Rectal smooth muscle tissue (tissue), 1 donor: ENCODE measurements around the gene FAM221A.
A peak's percentile ranks its signal among the peaks of the same experiment; 100 is the strongest.
"Not testable (repeated sequence)": the region's sequence is repeated elsewhere in the genome, so short reads cannot be mapped to it uniquely, and the experiment has no call there.

Experiments used
- H3K27ac ChIP-seq: one replicate; pipeline ENCODE4 v1.7.0; 2013; ENCODE audit warnings: low read depth, low read length, inconsistent platforms
- H3K27me3 ChIP-seq: one replicate; pipeline ENCODE4 v1.7.0; 2013; ENCODE audit warnings: low read length; ENCODE audit not compliant: control insufficient read depth, insufficient read depth
- H3K36me3 ChIP-seq: one replicate; pipeline ENCODE4 v1.7.0; 2013; ENCODE audit warnings: low read length; ENCODE audit not compliant: control insufficient read depth, insufficient read depth
- H3K4me1 ChIP-seq: one replicate; pipeline ENCODE4 v1.7.0; 2013; ENCODE audit warnings: low read length; ENCODE audit not compliant: control insufficient read depth, insufficient read depth
- H3K4me3 ChIP-seq: one replicate; pipeline ENCODE4 v1.7.0; 2013; ENCODE audit warnings: low read length
- H3K9ac ChIP-seq: one replicate; pipeline ENCODE4 v1.7.0; 2013; ENCODE audit warnings: low read length

Gene FAM221A

DNA sequence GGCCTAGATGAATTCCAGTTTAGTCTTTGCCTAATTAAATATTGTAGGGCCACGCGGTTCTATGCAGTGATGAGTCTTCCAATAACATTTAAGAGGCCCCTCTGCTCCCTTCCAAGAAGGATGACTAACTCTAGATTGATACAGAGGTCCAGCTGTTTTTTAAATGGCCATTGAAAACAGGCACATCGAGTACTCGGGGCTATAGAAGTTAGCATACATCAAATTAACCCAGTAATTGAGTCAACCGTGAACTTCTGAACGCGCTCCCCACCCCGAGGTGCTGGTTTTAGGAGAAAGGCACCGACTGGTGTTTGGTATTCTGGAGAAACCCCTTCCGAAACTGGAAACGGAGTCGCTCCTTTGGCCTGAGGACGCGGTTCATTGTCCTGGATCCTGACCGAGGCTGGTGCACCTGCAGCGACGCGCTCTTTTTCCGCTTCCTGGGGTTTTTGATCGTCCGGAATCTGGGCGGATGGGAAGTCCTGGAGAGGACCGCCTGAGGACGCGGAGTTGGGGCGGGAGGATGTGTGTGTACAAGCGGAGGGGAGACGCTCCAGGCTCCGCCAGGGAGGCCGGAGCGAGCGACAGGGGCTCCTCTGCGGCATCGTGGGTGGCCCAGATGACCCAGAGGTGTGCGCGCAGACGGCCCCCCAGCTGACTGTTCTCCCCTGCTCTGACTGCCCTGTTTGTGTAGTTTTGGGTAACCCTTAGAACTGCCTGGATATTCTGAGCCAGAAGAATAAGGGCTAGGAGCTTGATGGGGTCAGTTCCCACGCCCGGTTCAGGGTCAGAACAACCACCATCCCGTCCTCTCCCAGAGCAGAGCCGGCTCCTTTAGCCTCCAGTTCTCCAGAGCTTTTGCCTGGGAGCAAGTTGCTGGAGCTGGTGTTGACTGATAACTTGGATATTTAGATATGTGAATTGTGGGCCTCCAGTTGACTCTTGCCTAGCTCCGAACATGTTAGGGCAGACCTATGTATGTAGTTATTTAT lies 711 bp downstream of the FAM221A start:
- H3K27ac ChIP-seq, result peak overlapping the region; percentile 66
- peaks cover 4% of the 10 kb centered on the region for H3K4me1 ChIP-seq
- H3K27me3 ChIP-seq, result no peaks in the 10 kb centered on the region
- H3K36me3 ChIP-seq, result no peaks in the 10 kb centered on the region
- H3K4me3 ChIP-seq, result peak overlapping the region; percentile 96
- peak overlapping the region; percentile 56 for H3K9ac ChIP-seq

DNA sequence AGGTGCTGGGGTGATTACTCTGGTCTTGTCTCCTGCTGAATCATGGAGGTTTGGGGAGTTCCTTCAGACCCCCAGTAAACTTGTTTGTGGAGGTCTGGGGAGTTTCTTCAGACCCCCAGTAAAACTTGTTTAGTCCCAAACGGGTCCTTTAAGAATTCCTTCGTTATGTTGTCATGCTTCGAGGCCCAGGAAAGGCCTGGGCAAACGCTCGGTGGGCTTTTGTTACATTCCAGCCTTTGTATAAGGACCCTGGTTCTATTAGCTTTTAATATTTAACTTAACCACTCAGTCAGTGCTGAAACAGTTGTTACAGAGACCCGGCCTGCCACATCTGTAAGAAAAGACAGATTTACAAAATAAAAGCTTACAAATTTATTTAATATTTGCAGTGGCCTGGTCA lies 4.0 kb downstream of the FAM221A start:
- H3K27ac ChIP-seq, H3K9ac ChIP-seq, H3K4me3 ChIP-seq, H3K4me1 ChIP-seq, H3K27me3 ChIP-seq, H3K36me3 ChIP-seq: not testable (repeated sequence)

DNA sequence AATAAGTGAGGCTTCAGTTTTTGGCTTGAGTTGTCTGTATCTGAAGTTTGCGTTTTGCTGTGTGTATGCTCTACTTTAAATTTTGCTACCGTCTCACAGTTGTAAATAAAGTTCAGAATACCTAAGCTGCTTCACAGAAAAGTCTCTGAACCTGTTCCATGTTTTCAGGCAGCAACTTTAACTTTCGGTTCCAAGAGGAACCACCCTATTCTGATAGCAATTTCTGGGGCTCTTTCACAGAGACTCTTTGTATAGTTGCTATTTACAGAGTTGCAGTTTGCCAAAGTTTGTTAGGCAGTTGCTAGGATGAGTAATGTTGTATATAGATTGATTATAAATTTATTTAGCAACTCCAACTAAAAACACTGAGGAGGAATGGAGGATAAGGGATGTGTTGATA lies 5.7 kb downstream of the FAM221A start:
- peaks cover 4% of the 10 kb centered on the region for H3K4me1 ChIP-seq
- H3K27ac ChIP-seq, result no peak overlapping the region
- no peaks in the 10 kb centered on the region for H3K36me3 ChIP-seq
- no peak overlapping the region for H3K4me3 ChIP-seq
- H3K9ac ChIP-seq, result no peak overlapping the region
- no peaks in the 10 kb centered on the region for H3K27me3 ChIP-seq

DNA sequence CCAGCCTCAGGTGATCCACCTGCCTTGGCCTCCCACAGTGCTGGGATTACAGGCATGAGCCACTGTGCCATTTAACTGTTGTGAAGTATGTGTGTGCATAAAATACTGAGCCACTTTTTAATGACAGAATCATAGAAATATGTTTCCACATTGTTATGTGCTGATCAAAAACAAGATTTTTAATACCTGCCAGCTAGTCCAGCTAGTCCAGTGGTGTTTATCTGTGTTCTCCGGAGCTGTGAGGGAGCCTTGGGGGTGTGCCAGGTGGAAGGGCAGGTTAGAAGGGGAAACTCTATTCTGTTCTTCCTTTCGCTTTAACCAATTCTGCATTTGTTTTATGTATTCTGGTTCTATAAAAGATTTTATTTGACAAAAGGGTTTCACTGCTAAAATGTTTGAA lies 7.0 kb downstream of the FAM221A start:
- Histone ChIP-seq H3K27ac (no peak overlapping the region), H3K4me3 (no peak overlapping the region), H3K36me3 (no peaks in the 10 kb centered on the region), H3K27me3 (no peaks in the 10 kb centered on the region), H3K4me1 (no peaks in the 10 kb centered on the region), H3K9ac (no peak overlapping the region)

DNA sequence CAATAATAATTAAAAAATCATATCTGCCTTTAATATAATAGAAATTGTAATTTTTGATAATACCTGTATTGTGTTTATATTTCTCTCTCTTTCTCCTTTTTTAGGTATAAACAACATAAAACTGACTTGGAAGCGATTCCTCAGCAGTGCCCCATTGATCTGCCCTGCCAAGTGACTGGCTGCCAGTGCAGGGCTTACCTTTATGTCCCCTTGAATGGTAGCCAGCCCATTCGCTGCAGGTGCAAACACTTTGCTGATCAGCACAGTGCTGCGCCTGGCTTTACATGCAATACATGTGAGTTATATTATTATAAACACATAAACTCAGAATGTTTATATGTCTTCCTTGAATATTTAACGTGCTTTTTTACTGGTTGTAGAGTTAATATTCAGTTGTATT lies 9.2 kb downstream of the FAM221A start:
- Histone ChIP-seq H3K4me1 (no peaks in the 10 kb centered on the region), H3K27ac (no peak overlapping the region), H3K4me3 (no peak overlapping the region), H3K36me3 (peaks cover 4% of the 10 kb centered on the region), H3K9ac (no peak overlapping the region), H3K27me3 (no peaks in the 10 kb centered on the region)

DNA sequence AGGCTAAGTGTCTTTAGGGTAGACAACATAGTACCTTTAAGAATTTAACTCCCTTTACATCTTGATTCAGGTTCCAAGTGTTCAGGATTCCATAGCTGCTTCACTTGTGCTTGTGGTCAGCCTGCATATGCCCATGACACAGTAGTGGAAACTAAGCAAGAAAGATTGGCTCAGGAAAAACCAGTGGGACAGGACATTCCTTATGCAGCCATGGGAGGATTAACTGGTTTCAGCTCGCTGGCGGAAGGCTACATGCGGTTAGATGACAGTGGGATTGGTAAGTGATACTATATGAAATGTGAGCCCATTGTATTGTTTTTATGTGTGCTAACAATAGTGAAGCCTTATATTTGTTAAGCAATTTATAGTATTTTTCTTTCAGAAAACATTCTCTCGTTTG lies 11.3 kb downstream of the FAM221A start:
- H3K9ac ChIP-seq, result no peak overlapping the region
- H3K4me3 ChIP-seq, result no peak overlapping the region
- H3K36me3 ChIP-seq, result peaks cover 8% of the 10 kb centered on the region
- H3K4me1 ChIP-seq, result no peaks in the 10 kb centered on the region
- H3K27me3 ChIP-seq, result no peaks in the 10 kb centered on the region
- no peak overlapping the region for H3K27ac ChIP-seq

DNA sequence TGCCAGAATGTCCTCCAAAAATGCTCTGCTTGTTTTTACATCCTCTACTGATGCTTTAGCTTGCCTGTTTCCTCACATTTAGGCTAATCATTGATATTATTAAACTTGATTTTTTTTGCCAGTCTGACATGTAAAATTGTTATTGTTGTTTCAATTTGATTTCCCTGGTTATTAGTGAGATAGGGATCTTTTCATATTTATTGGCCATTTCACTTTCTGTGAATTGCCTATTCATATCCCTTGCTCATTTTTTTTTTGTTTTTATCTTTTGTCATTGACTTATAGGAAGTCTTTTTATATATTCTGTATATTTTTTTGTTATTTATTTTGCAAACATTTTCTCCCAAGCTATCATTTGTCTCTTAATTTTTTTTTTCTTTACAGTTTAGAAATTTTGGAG lies 13.2 kb downstream of the FAM221A start:
- Histone ChIP-seq H3K4me1 (no peaks in the 10 kb centered on the region), H3K9ac (no peak overlapping the region), H3K36me3 (peaks cover 8% of the 10 kb centered on the region), H3K4me3 (no peak overlapping the region), H3K27me3 (no peaks in the 10 kb centered on the region), H3K27ac (no peak overlapping the region)

DNA sequence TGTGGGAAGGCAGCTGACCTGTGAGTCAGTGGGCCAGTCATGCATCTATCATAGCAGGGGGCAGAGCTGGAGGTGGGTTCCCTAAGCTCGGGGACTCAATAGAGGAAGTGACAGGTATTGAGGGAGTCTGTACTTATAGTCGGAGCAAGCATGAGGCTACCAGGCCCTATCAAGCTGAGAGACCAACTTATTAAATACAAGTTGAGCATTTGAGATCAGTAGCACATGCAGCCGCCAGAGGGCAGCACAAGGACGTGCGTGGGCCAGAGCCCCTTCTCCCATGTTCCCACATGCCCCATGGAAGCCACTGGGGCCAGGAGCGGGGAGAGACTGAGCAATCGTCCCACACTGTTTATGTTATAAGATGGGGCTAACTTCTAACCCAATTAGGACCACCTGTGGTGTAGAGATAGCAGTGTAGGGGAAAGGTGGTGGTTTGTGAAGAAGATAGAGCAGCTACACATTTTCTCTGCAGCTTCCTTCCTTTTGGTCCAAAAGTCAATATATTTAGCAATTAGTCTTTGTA lies 17.0 kb downstream of the FAM221A start:
- H3K27ac ChIP-seq, result no peak overlapping the region
- H3K36me3 ChIP-seq, result peaks cover 8% of the 10 kb centered on the region
- H3K27me3 ChIP-seq, result no peaks in the 10 kb centered on the region
- no peak overlapping the region for H3K9ac ChIP-seq
- H3K4me1 ChIP-seq, result no peaks in the 10 kb centered on the region
- no peak overlapping the region for H3K4me3 ChIP-seq

DNA sequence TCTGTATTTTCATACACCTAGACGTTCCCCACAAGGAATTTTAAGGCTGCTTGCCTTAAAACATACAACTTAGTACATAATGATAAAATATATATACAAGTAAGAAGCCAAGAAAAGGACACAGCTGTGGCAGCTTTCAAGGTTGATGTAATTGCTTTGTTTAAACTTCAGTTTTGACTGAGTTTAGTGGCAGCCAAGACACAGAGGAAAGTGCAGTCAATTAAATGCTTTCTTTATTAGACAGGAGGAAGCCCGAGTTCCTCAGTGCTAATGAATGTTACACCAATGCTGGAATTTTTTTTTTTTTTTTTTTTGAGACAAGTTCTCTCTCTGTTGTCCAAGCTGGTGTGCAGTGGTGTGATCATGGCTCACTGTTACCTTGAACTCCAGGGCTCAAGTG lies 18.8 kb downstream of the FAM221A start:
- H3K27ac ChIP-seq, result no peak overlapping the region
- H3K9ac ChIP-seq, result no peak overlapping the region
- no peaks in the 10 kb centered on the region for H3K27me3 ChIP-seq
- H3K36me3 ChIP-seq, result peaks cover 6% of the 10 kb centered on the region
- no peaks in the 10 kb centered on the region for H3K4me1 ChIP-seq
- no peak overlapping the region for H3K4me3 ChIP-seq

DNA sequence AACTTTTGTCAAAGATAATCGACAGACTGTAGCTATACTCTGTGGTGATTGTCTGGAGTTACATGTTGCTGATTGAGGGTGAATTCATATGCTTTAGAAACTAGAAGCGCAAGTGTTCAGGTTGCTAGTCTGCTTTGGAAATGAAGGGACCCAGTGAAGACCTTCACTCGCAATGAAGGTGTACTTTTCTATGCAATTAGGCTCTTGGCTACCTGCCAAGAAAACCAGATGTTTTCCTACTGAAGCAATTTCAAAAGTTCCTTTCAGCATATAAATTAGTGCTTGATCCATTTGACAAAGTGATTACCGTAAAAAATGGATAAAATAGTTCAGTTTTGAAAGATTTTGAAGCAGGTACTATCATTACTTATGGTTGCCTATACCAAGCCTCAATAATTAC lies 20.0 kb downstream of the FAM221A start:
- H3K4me3 ChIP-seq, result no peak overlapping the region
- H3K36me3 ChIP-seq, result peaks cover 8% of the 10 kb centered on the region
- no peak overlapping the region for H3K27ac ChIP-seq
- no peaks in the 10 kb centered on the region for H3K27me3 ChIP-seq
- no peak overlapping the region for H3K9ac ChIP-seq
- no peaks in the 10 kb centered on the region for H3K4me1 ChIP-seq

DNA sequence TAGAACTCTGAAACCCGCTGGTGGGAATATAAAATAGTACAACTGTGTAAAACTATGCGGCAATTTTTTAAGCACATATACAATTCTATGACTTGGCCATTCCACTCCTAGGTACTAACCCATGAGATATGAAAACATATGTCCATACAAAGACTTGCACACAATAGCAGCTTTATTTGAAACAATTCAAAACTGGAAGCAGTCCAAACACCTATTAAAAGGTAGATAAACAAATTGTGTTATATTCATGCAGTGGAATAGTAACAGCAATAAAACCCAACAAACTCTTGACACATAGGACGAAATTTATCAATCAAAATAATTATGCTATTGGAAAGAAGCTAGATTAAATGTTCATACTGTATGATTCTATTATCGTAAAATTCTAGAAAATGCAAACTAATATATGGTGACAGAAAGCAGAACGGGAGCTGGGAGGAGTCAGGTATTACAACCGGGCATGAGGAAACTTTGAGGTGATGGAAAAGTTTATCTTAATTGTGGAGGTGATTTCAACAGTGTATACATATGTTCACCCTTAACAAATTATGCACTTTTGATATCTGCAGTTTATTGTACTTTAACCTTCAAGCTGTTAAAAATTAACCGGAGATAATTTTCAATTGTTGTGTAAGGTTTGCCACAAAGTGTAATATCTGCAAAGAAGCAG lies 29.2 kb downstream of the FAM221A start:
- Histone ChIP-seq H3K27me3 (no peaks in the 10 kb centered on the region), H3K9ac (no peak overlapping the region), H3K36me3 (peaks cover 9% of the 10 kb centered on the region), H3K4me1 (no peaks in the 10 kb centered on the region), H3K4me3 (no peak overlapping the region), H3K27ac (no peak overlapping the region)

DNA sequence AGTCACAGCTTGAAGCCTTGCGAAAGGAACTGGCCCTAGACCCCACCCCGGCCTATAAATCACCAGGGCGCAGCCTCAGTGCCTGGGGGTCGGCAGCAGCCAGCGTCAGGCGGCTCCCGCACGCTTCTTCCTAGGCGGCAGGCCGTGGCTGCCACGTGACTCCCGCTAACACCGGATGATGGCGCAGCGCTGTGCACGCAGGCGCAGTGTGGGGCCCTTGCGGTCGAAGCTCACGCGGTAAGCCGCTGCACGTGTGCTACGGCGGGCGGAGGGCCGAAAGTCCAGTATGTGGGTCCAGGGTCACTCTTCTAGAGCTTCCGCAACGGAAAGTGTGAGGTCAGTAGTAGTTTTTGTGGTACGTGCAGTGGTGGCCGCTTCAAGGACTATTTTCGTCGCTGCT lies 30.0 kb downstream of the FAM221A start, which contains the start of gene STK31:
TSS of gene STK31 (plus strand) at position 220 of the 400 bp plus-strand sequence. CDS start at position 287, 67 bp downstream.
- peaks cover 5% of the 10 kb centered on the region for H3K36me3 ChIP-seq
- no peak within 1 kb of the TSS for H3K9ac ChIP-seq
- H3K27ac ChIP-seq, result no peak within 1 kb of the TSS
- no peaks in the 10 kb centered on the region for H3K27me3 ChIP-seq
- no peaks in the 10 kb centered on the region for H3K4me1 ChIP-seq
- H3K4me3 ChIP-seq, result no peak within 1 kb of the TSS
